OCI-LY7 (cell line): ENCODE results near the gene CTNNA3.

Source experiments
- CTCF ChIP-seq: fragments of 200-600 bp; sonication (generic); conservative IDR thresholded peaks from 2 replicates; pipeline ENCODE4 v1.5.1; 2014; ENCODE audit warnings: mild to moderate bottlenecking, antibody characterized with exemption, low read length, moderate library complexity, mixed read lengths
- EZH2phosphoT487 ChIP-seq: fragments of 200-600 bp; sonication (generic); IDR thresholded peaks from 2 replicates; pipeline ENCODE4 v1.6.1; 2018; ENCODE audit warnings: low read depth, borderline replicate concordance, mild to moderate bottlenecking, mixed run types, antibody characterized with exemption, low read length, moderate library complexity, mixed read lengths

GRCh38 chr10:67011981-67012380 lies 684.0 kb downstream of the CTNNA3 start:
- TF ChIP-seq CTCF = no peak
- no peak for TF ChIP-seq EZH2phosphoT487
